ENCODE measurements around the gene FEN1. TPM values are rescaled to one million over a fixed set of nuclear protein-coding genes. Genes with fewer than 3 reads are reported as not detected.

Gene FEN1
- total and polyA plus RNA-seq, 2 of the 13 experiments (the other 11 are each of a cell fraction or from before 2014, with no cell fraction given): 12.4 to 102 TPM

GRCh38 chr11:61832754-61833153, 40.0 kb downstream of the FEN1 start:
- ChIA-PET CTCF (ENCODE audit: low intra/inter-chr PET ratio, low total read pairs) (no interaction called here), POLR2A (no interaction called here)
- DNase-seq (ENCODE audit: low spot score): no peak
- no TSS peak for BruUV-seq (replicated peaks)
- Histone ChIP-seq H4K20me1 (ENCODE audit: insufficient read depth, low read length) (no peaks in the 10 kb centered on the region), H3K27me3 (ENCODE audit: control insufficient read depth in 1 of 2, insufficient read depth in 2 of 2, low read length in 2 of 2) (no peaks in the 10 kb centered on the region), H3K4me3 (replicated peaks in 1 of 3; ENCODE audit: insufficient read depth in 1 of 3, low read depth in 2 of 3, low read length in 3 of 3) (no peak overlapping the region), H3K36me3 (replicated peaks in 1 of 2; ENCODE audit: control insufficient read depth in 1 of 2, insufficient read depth in 2 of 2, low read length in 2 of 2) (no peaks in the 10 kb centered on the region), H3K9ac (ENCODE audit: insufficient read depth, low read depth, low read length) (no peak overlapping the region), H3K79me2 (ENCODE audit: insufficient read depth, low read length) (peaks cover 33% of the 10 kb centered on the region), H3K4me2 (ENCODE audit: low read depth, low read length) (no peak overlapping the region), H3K27ac (ENCODE audit: extremely low read length, insufficient read depth, low read length) (no peak overlapping the region), H3K9me3 (ENCODE audit: low read length) (no peaks in the 10 kb centered on the region), H2AFZ (ENCODE audit: low read length) (no peak overlapping the region), H3K4me1 (ENCODE audit: insufficient read depth, low read length) (peaks cover 29% of the 10 kb centered on the region)
- 90% methylated on average over 7 of the region's 7 CpGs for WGBS (ENCODE audit: low lambda C conversion rate)
- intact Hi-C loops (cut with micrococcal nuclease; ENCODE audit: unreplicated experiment): loop anchor here (1.0 kb wide), 1 partner anchor 34 kb away; no protein-coding TSS in a partner anchor
- no peak for FAIRE-seq
- in situ Hi-C loops (cut with HindIII; ENCODE audit: extremely low pct_ligation_motif_present, low pct_unique_long_range_greater_than_20kb): no loop called here
- ATAC-seq: no peak
- TF ChIP-seq KAT7 (CRISPR knock-in tag; IDR thresholded peaks at IDR 0.05; ENCODE audit: borderline replicate concordance) (no peak), SMC3 (IDR thresholded peaks at IDR 0.05; ENCODE audit: low read length) (no peak), POLR2G (IDR thresholded peaks at IDR 0.05; ENCODE audit: low read depth, low read length) (no peak), ZHX2 (IDR thresholded peaks at IDR 0.05; ENCODE audit: low read depth) (no peak), ZHX2 (CRISPR knock-in tag; IDR thresholded peaks at IDR 0.05; ENCODE audit: borderline replicate concordance) (no peak), ZSCAN29 (CRISPR knock-in tag; conservative IDR thresholded peaks at IDR 0.05) (no peak), ZSCAN21 (CRISPR knock-in tag; IDR thresholded peaks at IDR 0.05; ENCODE audit: borderline replicate concordance) (no peak), ZNF569 (CRISPR knock-in tag; IDR thresholded peaks at IDR 0.05; ENCODE audit: borderline replicate concordance) (no peak), HHEX (CRISPR knock-in tag; IDR thresholded peaks at IDR 0.05) (no peak), ZSCAN20 (CRISPR knock-in tag; IDR thresholded peaks at IDR 0.05; ENCODE audit: borderline replicate concordance) (no peak)
- TF ChIP-seq, protein P1, sequence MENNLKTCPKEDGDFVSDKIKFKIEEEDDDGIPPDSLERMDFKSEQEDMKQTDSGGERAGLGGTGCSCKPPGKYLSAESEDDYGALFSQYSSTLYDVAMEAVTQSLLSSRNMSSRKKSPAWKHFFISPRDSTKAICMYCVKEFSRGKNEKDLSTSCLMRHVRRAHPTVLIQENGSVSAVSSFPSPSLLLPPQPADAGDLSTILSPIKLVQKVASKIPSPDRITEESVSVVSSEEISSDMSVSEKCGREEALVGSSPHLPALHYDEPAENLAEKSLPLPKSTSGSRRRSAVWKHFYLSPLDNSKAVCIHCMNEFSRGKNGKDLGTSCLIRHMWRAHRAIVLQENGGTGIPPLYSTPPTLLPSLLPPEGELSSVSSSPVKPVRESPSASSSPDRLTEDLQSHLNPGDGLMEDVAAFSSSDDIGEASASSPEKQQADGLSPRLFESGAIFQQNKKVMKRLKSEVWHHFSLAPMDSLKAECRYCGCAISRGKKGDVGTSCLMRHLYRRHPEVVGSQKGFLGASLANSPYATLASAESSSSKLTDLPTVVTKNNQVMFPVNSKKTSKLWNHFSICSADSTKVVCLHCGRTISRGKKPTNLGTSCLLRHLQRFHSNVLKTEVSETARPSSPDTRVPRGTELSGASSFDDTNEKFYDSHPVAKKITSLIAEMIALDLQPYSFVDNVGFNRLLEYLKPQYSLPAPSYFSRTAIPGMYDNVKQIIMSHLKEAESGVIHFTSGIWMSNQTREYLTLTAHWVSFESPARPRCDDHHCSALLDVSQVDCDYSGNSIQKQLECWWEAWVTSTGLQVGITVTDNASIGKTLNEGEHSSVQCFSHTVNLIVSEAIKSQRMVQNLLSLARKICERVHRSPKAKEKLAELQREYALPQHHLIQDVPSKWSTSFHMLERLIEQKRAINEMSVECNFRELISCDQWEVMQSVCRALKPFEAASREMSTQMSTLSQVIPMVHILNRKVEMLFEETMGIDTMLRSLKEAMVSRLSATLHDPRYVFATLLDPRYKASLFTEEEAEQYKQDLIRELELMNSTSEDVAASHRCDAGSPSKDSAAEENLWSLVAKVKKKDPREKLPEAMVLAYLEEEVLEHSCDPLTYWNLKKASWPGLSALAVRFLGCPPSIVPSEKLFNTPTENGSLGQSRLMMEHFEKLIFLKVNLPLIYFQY (CRISPR knock-in tag; IDR thresholded peaks at IDR 0.05; ENCODE audit: borderline replicate concordance): no peak
- TF ChIP-seq, protein P2, sequence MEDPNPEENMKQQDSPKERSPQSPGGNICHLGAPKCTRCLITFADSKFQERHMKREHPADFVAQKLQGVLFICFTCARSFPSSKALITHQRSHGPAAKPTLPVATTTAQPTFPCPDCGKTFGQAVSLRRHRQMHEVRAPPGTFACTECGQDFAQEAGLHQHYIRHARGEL (CRISPR knock-in tag; IDR thresholded peaks at IDR 0.05): no peak
- TF ChIP-seq, protein P3, sequence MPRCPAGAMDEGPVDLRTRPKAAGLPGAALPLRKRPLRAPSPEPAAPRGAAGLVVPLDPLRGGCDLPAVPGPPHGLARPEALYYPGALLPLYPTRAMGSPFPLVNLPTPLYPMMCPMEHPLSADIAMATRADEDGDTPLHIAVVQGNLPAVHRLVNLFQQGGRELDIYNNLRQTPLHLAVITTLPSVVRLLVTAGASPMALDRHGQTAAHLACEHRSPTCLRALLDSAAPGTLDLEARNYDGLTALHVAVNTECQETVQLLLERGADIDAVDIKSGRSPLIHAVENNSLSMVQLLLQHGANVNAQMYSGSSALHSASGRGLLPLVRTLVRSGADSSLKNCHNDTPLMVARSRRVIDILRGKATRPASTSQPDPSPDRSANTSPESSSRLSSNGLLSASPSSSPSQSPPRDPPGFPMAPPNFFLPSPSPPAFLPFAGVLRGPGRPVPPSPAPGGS (CRISPR knock-in tag; IDR thresholded peaks at IDR 0.05): no peak
